GM21360 (cell line): ENCODE data around the gene FBLN2.

Experiments
- ATAC-seq: cut with Tn5 transposase; IDR thresholded peaks from one replicate; pipeline ENCODE4 v1.9.1; 2021; ENCODE audit warnings: mild to moderate bottlenecking, moderate library complexity; ENCODE audit not compliant: unreplicated experiment

The FBLN2 gene

DNA sequence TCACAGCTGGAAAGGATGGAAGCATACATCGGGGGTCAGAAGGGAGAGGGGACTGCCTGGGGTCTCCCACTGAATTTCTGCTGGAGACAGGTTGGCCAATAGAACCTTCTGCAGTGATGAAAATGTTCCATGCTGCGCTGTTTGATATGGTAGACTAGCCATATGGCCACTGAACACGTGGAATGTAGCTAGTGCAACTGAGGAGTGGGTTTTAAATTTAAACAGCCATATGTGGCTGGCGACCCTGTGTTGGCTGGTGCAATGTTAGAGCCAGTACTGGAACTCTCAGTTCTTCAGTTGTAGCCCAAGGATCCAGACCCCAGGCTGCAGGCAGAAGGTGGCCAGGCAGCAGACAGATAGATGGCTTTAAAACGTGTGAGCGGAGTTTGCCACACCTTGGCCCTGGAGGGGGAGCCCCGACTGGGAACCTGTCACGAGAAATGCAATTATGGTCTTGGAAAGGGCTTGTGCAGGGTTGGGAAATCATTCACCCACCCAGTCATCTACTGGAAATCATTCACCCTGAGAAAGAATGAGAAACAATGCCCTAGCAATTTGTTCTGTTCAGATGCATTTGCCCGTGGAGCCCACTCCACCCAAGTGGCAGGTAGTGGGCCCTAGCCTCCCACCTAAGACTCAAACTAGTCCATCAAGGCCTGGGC, 127.6 kb downstream of the FBLN2 start:
- no peak for ATAC-seq

DNA sequence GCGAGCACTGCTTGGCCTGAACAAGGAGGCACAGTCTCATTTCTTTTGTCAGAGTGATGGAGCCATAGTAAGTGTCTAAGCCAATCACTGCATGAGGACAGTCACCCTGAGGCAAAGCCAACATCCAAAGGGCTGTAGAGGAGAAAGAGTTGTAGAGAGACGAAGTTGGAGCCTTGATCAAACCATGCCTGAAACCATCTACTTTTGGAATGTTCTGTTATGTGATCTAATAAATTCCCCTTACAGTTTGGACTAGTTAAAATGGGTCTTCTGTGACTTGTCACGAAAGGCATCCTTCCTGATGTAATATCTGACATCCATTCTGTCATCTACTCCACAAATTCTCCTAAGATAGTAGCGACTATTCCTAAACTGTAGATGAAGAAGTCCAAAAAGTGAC, 128.3 kb downstream of the FBLN2 start:
- ATAC-seq = no peak

DNA sequence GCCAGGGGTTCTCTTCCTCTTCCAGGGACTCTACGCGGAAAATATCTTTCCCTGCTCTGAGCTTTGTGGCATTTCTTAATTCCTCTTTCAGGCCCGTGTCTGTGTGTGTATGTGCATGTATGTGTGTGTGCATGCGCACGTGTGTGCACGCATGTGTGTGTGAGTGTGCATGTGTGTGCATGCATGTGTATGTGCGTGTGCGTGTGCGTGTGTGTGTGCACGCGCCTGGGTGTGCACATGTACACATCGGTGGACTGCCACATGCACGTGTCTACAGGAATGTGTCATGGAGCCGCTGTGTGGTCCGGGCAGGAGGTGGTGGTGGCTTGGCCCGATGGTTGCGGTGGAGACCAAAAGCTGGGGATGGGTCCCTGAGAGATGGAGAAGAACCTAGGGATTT, 133.0 kb downstream of the FBLN2 start:
- ATAC-seq = no peak

DNA sequence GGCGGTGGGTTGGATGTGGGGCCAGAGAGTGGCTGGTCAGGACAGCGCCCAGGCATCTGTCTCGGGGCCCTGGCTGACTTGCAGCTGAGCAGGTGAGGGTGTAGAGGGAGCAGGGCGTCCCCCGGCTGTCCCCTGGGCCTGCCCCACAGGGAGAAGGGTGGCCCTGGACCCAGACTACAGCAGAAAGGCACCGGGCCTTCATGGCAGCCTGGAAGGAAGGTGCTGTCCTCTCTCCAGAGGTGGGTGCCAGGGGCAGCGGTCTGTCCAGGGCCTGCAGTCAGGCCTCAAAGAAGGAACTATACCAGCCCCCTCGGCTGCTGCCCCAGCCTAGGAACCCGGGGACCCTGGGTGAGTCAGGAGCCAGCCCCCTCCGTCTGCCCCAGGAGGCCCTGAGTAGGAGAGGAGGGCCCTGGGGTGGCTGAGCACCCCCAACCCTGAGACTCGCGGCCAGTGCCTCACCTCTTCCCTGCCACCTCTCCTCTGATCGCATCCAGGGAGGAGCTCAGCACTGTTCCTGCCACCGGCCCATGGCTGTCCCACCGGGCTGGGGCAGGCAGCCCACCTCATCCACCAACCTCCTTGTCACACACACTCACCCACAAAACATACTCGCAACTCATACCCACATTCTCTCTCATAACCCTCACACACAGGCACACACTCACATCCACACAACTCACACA, 133.5 kb downstream of the FBLN2 start:
- no peak for ATAC-seq

DNA sequence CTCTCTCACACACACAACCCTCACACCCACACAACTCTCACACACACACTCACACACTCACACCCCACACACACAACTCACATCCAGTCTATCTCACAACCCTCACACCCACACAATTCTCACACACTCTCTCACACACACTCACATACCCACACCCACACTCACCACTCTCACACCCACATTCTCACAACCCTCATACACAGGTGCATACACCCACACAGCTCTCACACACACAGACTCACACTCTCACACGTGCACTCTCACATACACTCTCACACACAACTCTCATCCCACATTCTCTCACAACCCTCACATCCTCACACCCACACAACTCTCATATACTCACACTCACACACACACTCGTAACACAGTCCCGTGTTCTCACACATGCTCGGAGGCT, 134.4 kb downstream of the FBLN2 start:
- ATAC-seq = no peak

DNA sequence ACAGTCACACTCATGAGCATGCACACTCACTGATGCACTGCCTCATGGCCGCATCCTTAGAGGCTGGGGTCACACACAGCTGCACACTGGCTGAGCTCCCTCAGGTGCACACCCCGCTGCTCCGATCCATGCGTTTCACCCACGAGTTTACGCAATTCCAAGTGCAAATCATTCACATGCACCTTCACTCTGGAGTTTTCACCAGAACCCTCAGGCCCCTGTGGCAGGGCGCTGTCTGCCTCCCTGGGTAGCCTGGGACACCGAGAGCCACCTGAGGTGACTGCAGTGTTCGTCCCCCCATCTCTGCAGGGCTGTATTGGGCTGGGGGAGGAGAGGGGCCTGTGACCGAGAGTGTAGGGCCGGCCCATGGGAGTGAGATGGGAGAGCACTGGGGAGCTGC, 134.8 kb downstream of the FBLN2 start:
- no peak for ATAC-seq

DNA sequence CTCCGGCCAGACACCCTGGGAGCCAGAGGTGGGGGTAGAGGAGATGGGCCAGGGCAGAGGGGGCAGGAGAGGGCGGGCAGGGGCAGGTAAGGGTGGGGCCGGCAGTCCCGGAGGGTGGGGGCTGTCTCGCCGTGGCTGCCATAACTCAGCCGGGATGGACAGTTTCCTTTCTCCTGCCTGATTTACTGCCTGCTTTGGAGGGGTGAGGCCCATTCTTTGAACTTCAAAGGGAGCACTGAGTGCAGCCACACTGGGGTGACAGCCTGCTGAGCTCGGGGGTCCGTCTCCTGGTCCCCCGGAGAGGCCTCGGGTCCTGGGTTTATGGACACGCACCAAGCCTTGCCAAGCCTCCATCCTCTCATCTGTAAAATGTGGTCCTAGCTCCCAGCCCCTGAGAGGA, 135.4 kb downstream of the FBLN2 start:
- no peak for ATAC-seq

DNA sequence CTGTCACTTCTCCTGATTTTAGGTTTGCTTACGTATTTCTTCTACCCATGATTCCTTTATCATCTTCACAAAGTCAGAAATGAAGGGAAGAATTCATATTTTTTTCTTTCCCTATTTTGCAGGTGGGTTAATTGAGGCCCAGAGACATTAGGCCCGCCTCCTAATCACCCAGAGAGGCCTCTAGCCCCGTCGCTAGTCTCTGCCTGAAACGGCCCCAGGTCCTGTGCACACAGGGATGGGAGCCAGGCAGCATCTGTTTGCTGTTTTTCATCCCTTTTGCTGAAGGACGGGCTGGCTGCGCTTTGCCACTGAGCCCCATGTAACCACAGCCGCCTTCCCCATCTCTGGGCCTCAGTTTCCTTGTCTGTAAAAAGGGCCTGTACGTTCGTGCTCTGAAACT, 135.9 kb downstream of the FBLN2 start:
- no peak for ATAC-seq

DNA sequence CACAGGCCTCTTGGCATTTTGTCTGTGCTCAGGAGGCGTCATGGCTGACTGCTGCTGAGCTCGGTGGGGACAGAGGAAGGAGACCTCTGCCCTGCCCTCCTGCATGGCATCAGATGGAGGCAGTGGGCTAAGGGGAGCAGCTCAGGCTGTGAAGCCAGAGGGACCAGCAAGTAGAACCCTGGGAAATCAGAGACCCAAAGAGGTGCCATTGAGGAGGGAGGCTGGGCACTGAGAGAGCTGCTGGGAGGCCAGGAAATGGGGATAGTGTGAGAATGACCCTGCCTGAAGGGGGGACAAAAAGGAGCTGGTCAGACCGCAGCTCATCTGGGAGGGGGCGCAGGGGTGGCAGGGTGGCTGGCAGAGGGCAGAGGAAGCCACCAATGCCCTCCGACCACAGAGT, 136.8 kb downstream of the FBLN2 start:
- ATAC-seq = no peak

DNA sequence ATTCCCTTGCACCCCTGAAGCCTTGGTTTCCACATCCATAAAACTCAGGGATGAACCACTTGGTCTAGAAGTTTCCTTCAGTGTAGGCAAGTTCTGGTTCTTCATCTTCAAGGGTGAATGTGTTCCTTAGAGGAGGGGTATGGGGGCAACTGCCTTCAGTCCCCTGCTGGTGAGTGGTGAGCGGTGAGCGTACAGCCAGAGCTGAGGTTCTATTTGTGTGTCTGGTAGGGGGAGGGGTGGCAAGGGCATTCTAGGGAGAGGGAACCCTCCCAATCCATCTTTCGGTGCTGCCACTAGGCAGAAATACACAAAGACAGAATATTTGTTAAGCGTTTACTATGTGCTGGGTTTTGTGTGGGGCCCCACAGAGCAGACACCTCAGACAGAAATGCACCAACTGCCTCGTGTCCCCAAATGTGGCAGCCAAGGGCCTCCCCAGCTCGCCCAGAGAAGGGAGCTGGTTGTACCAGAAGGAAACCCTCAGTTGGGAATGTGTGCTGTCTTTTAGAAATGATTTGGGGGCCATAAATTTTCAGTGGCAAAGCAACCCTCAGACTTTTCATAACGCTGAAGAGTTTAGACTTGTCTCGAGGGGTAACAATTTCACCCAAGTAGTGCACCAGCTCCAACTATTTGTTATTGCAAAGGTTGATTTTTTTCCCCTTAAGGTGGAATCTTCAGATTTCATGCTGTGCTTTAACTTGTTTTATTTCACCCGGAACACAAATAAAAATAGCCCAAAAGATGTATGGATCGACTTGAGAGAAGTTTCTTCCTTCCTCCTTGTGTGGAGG, 137.6 kb downstream of the FBLN2 start:
- no peak for ATAC-seq

DNA sequence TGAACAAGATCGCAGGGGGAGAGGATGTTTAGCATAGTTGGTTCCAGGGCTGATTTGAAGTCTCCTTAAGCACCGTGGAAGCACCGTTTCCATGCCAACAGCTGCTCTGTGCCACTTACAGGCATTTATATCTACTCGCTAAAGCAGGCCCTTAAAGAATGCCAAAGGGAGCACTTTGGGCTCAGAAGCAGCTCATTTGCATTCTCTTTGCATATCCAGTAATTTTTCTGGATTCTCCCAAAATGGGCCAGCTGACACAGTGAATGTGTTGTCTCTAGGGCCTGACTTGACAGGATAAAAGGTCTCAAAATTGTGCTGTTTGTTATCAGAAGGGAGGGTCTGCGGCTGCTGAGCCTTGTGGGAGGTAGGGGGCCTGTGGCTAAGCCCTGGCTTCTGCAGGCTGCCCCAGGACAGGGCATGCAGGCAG, 138.6 kb downstream of the FBLN2 start:
- no peak for ATAC-seq
